Parathyroid adenoma (tissue), 2 donors: Measurements from ENCODE around the gene KRTAP10-4.

Experiments used
- H2AFZ ChIP-seq: fragments of 300-600 bp; sonication (generic); one replicate; pipeline ENCODE4 v1.7.0; 2017; ENCODE audit warnings: antibody characterized with exemption, mild to moderate bottlenecking
- H3K27ac ChIP-seq: fragments of 300-600 bp; sonication (generic); one replicate; pipeline ENCODE4 v1.7.0; 2017
- H3K27me3 ChIP-seq: fragments of 300-600 bp; sonication (generic); one replicate; pipeline ENCODE4 v1.7.0; 2017; ENCODE audit warnings: low read length; ENCODE audit not compliant: control insufficient read depth, insufficient read depth
- H3K36me3 ChIP-seq: fragments of 300-600 bp; sonication (generic); one replicate; pipeline ENCODE4 v1.7.0; 2017; ENCODE audit warnings: low read length; ENCODE audit not compliant: control insufficient read depth, insufficient read depth
- H3K4me1 ChIP-seq: fragments of 300-600 bp; sonication (generic); one replicate; pipeline ENCODE4 v1.7.0; 2017; ENCODE audit warnings: control low read depth
- H3K4me2 ChIP-seq: fragments of 300-600 bp; sonication (generic); one replicate; pipeline ENCODE4 v1.7.0; 2017; ENCODE audit warnings: low read length
- H3K4me3 ChIP-seq: fragments of 300-600 bp; sonication (generic); one replicate; pipeline ENCODE4 v1.7.0; 2017; ENCODE audit warnings: low read depth, low read length
- H3K79me2 ChIP-seq: fragments of 300-600 bp; sonication (generic); one replicate; pipeline ENCODE4 v1.7.0; 2017; ENCODE audit warnings: control low read depth
- H3K9ac ChIP-seq: fragments of 300-600 bp; sonication (generic); one replicate; pipeline ENCODE4 v1.7.0; 2017; ENCODE audit warnings: mild to moderate bottlenecking
- H3K9me3 ChIP-seq: fragments of 300-600 bp; sonication (generic); one replicate; pipeline ENCODE4 v1.7.0; 2017; ENCODE audit warnings: low read length; ENCODE audit not compliant: control insufficient read depth
- TF ChIP-seq, protein P1 (sequence below): fragments of 300-600 bp; sonication (generic); IDR thresholded peaks from one replicate; pipeline ENCODE4 v1.7.0; 2017; ENCODE audit warnings: antibody characterized with exemption, mild to moderate bottlenecking
- donor health status: primary hyperparathyroidism.

The KRTAP10-4 gene

DNA sequence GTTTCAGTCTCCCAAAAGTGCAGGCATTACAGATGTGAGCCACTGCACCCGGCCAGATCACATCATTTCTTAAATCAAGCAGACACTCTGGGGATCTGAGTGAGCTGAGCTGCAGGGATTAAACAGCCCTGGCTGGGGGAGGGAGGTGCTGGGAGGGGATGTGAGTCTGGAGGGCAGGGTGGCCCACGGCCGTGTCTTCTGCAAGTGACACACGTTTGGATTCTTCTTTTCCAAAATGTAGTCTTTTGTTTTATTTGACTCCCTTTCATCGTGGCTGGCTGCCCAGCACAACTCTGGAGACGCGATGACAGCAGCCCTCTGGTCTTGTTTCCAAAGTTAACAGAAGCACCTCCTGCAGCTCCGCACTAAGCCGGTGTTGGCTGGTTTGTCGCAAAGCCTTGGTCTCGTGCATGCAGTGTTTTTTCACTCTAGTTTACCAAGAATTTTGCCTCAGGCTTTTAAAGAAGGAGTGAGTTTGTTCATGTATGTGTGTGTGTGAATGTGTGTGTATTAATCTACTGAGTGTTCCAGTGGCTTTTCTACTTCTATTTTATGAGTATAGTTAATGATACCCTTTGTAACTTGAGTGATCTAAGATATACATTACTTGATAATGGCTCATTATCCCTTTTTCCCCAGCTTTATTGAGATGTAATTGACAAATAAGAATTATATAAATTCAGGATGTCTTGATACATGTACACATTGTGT is 9.7 kb downstream of the KRTAP10-4 start:
- H3K4me2 ChIP-seq = no peak overlapping the region
- no peaks in the 10 kb centered on the region for H3K79me2 ChIP-seq
- H3K9me3 ChIP-seq = no peaks in the 10 kb centered on the region
- H3K27me3 ChIP-seq = no peaks in the 10 kb centered on the region
- H3K4me3 ChIP-seq = no peak overlapping the region
- H3K9ac ChIP-seq = no peak overlapping the region
- no peaks in the 10 kb centered on the region for H3K4me1 ChIP-seq
- no peaks in the 10 kb centered on the region for H3K36me3 ChIP-seq
- H3K27ac ChIP-seq = no peak overlapping the region
- TF ChIP-seq, protein P1, sequence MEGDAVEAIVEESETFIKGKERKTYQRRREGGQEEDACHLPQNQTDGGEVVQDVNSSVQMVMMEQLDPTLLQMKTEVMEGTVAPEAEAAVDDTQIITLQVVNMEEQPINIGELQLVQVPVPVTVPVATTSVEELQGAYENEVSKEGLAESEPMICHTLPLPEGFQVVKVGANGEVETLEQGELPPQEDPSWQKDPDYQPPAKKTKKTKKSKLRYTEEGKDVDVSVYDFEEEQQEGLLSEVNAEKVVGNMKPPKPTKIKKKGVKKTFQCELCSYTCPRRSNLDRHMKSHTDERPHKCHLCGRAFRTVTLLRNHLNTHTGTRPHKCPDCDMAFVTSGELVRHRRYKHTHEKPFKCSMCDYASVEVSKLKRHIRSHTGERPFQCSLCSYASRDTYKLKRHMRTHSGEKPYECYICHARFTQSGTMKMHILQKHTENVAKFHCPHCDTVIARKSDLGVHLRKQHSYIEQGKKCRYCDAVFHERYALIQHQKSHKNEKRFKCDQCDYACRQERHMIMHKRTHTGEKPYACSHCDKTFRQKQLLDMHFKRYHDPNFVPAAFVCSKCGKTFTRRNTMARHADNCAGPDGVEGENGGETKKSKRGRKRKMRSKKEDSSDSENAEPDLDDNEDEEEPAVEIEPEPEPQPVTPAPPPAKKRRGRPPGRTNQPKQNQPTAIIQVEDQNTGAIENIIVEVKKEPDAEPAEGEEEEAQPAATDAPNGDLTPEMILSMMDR = no peak
- no peak overlapping the region for H2AFZ ChIP-seq

DNA sequence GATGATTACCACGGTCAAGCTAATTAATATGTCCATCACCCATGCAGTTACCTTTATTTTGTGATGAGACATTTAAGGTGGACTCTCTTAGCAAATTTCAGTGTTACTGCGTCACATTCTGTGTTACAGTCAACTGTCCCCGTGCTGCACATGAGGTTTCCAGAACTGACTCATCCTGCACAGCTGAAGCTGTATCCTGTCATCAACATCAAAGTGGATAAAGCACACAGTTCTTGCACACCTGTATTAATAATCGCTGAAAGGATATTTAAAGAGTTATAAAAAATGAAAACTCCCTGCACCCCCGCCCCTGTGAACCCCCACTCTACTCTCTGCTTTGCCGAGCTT is 10.2 kb downstream of the KRTAP10-4 start:
- Histone ChIP-seq H3K9me3 (no peaks in the 10 kb centered on the region), H3K27ac (no peak overlapping the region), H3K9ac (no peak overlapping the region), H3K36me3 (no peaks in the 10 kb centered on the region), H3K27me3 (no peaks in the 10 kb centered on the region), H3K4me2 (no peak overlapping the region), H3K4me1 (no peaks in the 10 kb centered on the region), H3K79me2 (no peaks in the 10 kb centered on the region), H2AFZ (no peak overlapping the region), H3K4me3 (no peak overlapping the region)
- TF ChIP-seq, protein P1 = no peak

DNA sequence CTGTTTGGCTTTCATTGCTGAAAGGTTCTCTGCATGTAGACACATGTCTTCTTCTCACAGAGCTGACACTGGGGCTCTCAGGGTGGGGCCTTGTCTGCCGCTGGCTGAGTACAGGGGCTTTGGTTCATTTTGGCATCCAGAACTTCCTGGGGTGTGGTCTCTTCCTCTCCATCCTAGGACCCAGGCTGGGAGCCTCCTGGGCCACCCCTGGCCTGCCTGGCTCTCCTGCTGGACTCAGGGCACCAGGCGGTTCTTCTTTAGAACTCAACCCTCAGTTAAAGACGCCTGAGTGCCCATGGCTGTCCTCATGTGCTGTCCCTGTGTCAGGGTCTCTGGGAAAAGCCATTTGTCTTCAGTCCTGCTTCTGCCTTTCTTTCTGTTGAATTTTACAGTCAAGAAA is 12.4 kb downstream of the KRTAP10-4 start:
- no peak overlapping the region for H3K27ac ChIP-seq
- H3K9me3 ChIP-seq = no peaks in the 10 kb centered on the region
- H3K4me1 ChIP-seq = no peaks in the 10 kb centered on the region
- no peak overlapping the region for H3K9ac ChIP-seq
- no peaks in the 10 kb centered on the region for H3K36me3 ChIP-seq
- no peak overlapping the region for H2AFZ ChIP-seq
- H3K79me2 ChIP-seq = no peaks in the 10 kb centered on the region
- no peak overlapping the region for H3K4me3 ChIP-seq
- no peak overlapping the region for H3K4me2 ChIP-seq
- no peaks in the 10 kb centered on the region for H3K27me3 ChIP-seq
- TF ChIP-seq, protein P1 = no peak

DNA sequence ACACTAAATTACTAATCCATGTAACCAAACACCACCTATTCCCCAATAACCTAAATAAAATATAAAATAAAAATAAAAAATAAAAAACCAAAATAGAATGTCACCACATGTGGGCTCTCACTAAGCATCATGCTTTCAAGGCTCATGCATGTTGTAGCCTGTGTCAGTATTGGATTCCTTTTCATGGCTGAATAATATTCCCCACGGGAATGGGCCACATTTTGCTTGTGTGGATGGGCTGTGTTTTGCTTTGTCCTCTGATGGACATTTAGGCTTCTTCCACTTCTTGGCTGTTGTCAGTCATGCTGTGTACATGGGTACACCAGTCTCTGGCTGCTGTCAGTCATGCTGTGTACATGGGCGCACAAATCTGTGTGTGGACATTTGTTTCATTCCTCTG is 15.6 kb downstream of the KRTAP10-4 start:
- Histone ChIP-seq H3K9me3 (no peaks in the 10 kb centered on the region), H3K79me2 (no peaks in the 10 kb centered on the region), H2AFZ (no peak overlapping the region), H3K27me3 (no peaks in the 10 kb centered on the region), H3K4me1 (no peaks in the 10 kb centered on the region), H3K27ac (no peak overlapping the region), H3K4me2 (no peak overlapping the region), H3K9ac (no peak overlapping the region), H3K4me3 (no peak overlapping the region), H3K36me3 (no peaks in the 10 kb centered on the region)
- TF ChIP-seq, protein P1 = no peak
